Glomerular visceral epithelial cell (primary cell): ENCODE results near the gene PRR23B.
"Not testable (repeated sequence)": the region's sequence is repeated elsewhere in the genome, so short reads cannot be mapped to it uniquely, and the experiment has no call there.

Experiments used
- DNase-seq: peaks from one replicate; pipeline ENCODE4 v3.0.0-alpha.2; 2016; ENCODE audit errors: extremely low spot score

PRR23B gene

DNA sequence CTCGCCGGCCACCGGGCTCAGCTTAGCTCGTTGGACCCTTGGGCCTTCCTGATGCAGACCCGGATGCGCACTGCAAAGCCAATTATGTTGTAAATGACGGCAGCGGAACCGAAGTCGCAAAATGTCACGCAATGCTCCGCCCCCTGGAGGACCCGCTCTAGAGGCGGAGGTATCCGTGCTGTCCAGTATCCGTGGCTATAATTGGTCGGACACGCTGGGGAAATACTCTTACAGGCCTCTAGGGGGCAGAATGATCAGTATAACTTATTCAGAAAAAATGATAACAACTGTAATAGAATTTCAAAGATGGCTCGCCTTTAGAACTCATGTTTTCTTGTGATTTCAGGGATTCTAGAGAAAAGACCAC is at the start of gene PRR23B:
Gene PRR23B, minus strand, starts transcription at position 59 of the 367 bp plus-strand sequence. CDS start 265 bp downstream, outside the sequence.
- no peak for DNase-seq

DNA sequence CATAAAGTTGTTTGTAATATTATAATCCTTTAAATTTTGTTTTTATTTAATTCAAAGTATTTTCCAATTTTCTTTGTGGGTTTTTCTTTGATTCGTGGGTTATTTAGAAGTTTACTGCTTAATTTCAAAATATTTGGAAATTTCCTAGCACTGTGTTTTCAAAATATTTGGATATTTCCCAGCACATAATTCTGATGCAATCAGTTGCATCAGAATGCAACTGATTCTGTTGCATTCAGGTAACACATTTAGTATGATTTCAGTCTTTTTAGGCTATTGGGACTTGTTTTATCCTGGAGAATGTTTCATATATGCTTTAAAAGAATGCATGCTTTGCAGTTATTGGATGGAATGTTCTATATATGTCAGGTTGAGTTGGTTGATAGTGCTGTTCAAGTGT is 42.2 kb upstream of the PRR23B start:
- DNase-seq = no peak

DNA sequence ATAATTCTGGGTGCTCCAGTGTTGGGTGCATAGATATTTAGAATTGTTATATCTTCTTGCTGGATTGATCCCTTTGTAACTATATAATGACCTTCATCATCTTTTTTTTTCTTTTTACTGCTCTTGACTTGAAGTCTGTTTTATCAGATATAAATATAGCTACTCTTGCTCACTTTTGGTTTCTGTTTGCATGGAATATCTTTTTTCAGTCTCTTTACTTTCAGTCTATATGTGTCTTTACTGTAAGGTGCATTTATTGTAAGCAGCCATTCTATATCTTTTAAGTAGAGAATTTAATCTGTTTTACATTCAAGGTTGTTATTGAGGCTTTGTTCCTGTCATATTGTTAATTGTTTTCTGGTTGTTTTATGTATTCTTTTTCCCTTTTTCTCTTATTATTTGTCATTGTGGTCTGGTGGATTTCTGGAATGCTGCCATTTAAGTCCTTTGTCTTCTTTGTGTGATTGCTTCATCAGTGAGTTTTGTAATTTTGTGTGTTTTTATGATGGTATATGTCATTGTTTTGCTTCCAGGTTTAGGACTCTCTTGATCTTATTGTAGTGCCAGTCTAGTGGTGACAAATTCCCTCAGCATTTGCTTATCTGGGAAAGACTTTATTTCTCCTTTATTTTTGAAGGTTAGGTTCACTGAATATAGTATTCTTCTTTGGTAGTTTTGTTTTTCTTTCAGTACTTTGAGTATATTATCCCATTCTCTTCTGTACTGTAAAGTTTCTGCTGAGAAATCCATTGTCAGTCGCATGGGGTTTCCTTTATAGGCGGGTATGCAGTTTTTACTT is 32.3 kb upstream of the PRR23B start:
- no peak for DNase-seq

DNA sequence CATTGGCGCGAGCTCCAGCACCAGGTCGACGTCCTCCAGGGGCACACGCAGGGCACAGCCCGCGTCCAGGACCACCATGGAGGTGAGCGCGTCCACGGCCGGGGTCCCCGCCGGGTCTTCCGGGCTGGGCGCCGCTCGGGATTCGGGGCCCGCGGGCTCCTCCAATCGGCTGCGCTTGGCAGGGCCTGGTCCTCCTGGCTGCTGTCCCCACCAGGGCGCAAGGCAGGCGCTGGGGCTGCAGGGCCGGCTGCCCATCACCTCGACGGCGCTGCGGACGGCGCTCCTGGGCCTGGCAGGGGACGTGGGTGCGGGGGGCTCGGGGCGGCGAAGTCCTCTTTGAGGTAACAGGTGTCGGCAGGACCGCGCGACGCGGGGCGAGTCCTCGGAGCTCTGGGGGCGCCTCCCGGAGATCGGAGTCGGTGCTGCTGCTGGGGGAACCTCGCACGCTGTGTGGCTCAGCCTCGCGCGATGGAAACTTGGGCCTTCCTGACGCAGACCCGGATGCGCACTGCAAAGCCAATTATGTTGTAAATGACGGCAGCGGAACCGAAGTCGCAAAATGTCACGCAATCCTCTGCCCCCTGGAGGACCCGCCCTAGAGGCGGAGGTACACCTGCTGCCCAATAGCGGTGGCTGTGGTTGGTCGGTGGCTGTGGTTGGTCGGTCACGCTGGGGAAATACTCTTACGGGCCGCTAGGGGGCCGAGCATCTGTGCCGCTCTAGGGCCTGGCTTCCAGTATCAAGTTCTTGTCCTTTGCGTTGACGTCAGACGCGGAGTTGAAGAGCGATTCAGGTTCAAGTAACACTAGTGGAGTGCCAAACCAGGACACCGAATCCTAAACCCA is 23.9 kb upstream of the PRR23B start, which contains the start of gene PRR23C:
Gene PRR23C, minus strand, starts transcription at position 527 of the 845 bp plus-strand sequence. Its CDS starts 272 bp downstream, at position 255.
- no peak for DNase-seq

DNA sequence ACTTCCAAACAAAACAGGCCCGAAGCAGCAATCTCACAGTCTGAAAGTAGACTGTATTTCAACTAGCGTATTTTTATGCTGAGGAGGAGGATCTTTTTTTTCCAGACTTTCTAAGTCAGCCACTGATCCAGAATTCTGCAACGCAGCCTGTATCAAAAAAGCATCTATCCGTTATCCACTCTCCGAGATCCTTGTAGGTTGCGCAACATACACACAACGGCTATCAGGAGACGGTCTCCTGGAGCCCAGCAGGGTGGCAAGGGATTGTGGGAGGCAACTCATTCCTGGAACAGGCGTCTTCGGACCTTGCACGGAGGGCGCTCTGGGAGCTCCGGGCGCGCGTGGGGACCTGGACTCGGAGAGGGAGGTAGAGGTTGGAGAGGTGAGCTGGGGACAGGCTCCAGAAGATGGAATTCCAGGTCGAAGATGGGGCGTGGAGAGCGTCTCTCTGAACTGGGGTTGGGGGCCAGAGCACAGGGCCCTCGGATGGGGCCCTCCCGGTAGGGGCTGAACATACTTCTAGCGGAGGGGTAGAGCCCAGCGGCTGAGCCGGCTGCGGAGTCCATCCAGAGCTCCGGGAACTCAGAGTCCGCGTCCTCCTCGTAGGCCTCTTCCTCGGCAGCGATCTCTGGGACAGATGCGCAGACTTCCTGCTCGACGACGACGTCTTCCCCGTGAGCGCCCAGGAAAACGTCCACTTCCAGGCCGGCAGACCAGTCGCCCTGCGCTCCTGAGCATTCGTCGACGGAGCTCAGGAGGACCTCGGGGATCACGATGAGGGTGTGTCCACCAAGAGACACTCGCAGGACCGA is 23.0 kb upstream of the PRR23B start:
- DNase-seq = no peak

DNA sequence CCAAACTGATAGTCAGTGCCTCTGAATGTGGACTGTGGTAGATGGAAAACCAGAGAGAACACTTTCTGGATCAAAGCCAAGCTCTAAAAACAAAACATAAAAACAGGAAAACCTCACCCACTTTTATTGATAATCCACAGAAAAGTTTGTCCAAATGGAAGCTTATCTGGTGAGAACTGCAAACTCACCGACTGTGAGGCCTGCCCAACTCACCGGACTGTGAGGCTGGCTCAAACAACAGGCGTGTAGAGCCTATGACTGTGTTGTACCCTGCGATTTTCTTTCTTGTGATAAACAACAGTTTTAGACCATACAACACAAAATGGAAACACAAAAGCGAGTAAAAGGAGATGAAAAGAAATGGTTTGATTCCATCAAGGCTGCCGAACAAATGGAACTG is 16.8 kb upstream of the PRR23B start:
- no peak for DNase-seq

DNA sequence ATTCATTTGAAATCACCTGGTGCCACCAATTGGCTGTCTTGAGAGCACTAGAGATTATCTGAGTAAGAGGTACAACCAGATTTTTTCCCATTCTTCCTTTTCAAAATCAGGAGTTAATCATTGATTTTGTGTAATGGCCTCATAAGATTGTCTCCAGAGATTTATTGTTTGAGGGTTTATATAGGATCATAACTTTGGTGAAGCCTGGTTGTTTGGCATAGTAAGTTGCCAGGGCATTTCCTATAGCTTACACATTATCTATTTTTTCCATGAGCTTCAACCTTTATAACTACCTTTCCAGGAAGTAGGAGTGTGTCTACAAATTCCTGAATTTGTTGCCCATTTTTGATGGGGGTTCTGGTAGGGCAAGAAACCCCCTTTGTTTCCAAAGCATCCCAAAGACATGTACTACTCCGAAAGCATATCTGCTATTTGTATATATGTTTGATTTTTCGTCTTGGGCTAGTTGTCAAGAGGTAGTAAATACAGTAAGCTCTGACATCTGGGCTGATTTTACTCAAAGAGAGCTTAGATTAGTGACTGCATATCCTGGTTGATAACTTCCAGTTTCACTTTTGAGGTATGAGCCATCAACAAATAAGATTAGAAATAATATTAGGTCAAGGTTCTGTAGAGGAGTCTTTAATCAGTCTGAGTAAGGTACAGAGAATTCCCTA is 11.7 kb upstream of the PRR23B start:
- DNase-seq = no peak

DNA sequence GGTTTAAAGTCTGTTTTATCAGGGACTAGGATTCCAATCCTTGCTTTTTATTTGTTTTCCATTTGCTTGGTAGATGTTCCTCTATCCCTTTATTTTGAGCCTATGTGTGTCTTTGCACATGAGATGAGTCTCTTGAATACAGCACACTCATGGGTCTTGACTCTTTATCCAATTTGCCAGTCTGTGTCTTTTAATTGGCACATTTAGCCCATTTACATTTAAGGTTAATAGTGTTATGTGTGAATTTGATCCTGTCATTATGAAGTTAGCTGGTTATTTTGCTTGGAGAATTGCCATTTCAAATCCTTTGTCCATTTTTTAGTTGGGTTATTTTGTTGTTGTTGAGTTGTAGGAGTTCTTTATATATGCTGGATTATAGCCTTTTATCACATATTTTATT is 9.8 kb upstream of the PRR23B start:
- not testable (repeated sequence) for DNase-seq

DNA sequence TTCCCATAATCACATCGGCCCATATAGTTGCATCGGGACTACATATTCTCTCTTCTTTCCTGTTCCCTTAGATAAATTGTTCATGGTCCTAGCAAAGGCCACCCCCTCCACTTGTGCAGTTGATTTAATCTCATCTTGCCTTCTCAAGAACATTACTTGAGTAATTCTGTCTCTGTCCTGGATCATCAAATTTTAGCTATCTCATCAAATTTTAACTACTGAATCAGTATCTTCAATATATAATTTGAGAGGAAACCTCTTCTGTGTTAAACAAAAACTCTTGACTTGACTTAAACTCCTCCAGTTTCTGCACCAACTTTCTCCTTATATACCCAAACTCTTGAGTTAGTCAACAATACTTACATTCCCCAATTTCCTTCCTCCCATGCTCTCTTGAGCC is 4.2 kb upstream of the PRR23B start:
- no peak for DNase-seq

DNA sequence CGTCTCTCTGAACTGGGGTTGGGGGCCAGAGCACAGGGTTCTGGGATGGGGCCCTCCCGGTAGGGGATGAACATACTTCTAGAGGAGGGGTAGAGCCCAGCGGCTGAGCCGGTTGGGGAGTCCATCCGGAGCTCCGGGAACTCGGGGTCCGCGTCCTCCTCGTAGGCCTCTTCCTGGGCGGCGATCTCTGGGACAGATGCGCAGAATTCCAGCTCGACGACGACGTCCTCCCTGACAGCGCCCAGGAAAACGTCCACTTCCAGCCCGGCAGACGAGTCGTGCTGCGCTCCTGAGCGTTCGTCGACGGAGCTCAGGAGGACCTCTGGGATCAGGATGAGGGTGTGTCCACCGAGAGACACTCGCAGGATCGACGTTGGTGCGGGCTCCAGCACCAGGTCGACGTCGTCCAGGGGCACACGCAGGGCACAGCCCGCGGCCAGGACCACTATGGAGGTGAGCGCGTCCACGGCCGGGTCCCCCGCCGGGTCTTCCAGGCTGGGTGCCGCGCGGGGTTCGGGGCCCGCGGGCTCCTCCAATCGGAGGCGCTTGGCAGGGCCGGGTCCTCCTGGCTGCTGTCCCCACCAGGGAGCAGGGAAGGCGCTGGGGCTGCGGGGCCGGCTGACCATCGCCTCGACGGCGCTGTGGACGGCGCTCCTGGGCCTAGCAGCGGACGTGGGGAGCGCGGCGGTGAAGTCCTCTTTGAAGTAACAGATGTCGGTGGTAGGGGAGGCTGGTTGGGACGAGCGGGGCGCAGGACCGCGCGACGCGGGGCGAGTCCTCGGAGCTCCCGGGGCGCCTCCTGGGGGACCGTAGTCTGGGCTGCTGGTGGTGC is 474 bp downstream of the PRR23B start:
- DNase-seq = no peak

DNA sequence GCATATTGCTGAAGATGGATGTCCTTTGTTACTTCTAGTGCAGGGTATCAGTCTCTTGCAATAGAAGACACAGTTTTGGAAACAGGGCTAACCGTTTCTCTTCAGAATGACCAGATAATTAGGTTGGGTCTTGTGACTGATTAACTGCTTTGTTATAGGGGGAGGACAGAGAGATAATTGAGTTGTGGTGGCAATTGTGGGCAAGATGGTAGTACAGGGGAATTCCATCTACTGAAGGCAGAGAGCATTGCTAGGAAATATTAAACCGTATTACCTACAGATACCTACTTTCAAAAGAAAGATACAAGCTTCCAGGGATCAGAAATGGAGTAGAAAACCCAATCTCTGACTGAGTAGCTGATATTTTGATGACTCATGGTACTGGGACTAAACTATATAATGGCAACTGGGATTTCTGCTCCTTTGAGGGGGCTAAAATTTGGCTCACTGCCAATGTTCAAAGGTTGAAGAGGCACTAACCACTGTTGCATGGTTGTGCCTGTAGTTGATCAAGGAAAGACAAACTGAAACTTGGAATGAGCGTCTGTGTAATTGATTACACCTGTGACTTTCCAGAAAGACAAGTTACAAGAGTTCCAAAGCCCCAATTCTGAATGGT is 4.2 kb downstream of the PRR23B start:
- peak; percentile 1 for DNase-seq

DNA sequence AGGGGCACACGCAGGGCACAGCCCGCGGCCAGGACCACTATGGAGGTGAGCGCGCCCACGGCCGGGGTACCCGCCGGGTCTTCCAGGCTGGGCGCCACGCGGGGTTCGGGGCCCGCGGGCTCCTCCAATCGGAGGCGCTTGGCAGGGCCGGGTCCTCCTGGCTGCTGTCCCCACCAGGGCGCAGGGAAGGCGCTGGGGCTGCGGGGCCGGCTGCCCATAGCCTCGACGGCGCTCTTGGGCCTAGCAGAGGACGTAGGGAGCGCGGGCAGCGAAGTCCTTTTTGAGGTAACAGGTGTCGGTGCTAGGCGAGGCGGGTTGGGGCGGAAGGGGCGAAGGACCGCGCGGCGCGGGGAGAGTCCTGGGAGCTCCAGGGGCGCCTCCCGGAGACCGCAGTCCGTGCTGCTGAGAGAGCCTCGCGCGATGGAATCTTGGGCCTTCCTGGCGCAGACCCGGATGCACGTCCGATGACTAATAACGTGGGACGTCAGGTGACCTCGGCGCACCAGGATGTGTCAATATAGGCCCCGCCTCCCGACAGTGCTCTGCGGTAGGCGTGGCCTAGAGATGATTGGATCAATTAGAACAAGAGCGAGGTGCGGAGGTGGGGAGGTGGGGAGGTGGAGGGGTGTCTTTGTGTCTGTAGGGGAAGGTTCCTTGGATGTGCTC is 14.5 kb downstream of the PRR23B start, which contains the start of gene PRR23A:
Gene PRR23A, minus strand, starts transcription at position 218 of the 666 bp plus-strand sequence. Its CDS starts 0 bp downstream, at position 218.
- DNase-seq = no peak

DNA sequence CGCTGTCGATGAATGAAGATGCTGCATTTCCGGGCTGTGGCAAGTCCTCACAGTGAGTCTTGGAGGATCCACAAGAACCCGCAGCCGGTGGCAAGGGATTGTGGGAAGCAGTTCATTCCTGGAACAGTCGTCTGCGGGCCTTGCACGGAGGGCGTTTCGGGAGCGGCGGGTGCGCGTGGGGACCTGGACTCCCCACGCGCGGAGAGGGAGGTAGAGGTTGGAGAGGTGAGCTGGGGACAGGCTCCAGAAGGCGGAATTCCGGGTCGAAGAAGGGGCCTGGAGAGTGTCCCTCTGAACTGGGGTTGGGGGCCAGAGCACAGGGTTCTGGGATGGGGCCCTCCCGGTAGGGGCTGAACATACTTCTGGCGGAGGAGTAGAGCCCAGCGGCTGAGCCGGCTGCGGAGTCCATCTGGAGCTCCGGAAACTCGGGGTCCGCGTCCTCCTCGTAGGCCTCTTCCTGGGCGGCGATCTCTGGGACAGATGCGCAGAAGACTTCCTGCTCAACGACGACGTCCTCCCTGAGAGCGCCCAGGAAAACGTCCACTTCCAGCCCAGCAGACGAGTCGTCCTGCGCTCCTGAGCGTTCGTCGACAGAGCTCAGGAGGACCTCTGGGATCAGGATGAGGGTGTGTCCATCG is 15.3 kb downstream of the PRR23B start:
- no peak for DNase-seq

DNA sequence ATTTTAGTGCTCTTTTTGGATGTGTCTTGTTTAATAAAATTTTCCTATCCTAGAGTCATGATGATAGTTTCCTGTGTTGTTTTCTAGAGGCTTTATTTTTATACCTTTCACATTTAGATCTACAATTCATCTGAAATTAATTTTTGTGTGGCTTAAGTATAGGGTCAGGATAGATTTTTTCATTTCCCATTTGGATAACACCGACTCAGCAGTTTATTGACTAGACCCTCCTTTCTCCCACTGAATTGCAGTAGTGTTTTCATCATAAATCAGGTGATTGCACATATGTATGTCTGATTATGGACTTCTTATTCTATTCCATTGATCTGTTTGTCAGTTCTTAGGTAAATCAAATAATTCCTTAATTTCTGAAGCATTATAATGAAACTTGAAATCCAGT is 25.0 kb downstream of the PRR23B start:
- DNase-seq = no peak

DNA sequence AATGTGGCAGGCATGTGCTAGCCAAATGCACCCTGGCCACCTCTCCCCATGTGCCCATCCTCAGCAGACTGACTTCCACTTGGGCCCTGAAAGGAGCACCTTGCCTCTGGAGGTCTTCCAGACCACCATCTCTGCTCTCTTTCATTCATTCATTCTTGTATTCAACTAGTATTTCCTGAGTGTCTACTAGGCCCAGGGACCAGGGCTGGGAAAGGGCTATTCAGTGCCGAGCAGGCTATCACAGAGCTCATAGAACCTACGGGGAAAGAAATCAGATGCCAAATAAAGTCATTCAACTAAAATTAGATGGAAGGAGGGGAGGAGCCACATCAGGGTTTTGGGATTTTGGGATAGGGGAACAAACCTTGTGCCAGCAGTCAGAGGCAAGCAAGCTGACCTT is 33.5 kb downstream of the PRR23B start:
- DNase-seq = no peak

DNA sequence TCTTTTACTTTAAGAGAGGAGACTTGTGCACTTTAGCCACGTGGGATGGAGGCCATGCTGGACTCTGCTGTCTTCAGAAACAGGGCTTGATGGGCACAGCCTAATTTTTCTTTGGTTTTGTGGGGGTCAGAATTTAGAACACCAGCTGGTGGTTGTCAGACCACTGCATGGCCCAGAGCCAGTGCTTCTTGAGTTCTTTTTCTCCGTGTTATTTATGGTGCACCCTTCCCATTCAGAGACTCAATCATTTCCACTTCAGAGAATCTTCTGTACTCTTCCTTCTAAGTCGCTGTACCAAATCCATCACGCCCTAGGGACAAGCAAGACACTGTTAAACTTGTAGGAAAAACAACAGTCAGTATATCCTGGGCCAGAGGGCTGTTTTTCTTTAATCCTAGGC is 34.8 kb downstream of the PRR23B start:
- no peak for DNase-seq

DNA sequence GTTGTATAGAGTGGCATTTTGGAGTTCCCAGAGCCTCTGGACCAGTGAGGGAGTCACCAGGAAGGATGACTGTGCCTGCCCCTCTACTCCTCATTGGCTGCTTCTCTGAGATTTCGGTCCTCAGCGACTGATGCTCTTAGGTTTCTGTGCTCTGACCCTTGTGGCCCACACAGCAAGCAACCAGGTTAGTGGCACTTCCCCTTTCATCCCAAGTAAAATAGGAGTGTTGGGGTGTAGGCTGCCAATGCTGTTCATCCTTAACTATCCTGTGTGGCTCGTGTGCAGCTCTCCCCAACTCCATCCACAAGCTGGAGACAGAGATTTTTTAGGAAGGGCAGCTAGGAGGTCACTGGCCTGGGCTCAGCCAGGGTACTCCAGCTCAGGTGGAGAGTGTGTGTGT is 35.9 kb downstream of the PRR23B start:
- no peak for DNase-seq

DNA sequence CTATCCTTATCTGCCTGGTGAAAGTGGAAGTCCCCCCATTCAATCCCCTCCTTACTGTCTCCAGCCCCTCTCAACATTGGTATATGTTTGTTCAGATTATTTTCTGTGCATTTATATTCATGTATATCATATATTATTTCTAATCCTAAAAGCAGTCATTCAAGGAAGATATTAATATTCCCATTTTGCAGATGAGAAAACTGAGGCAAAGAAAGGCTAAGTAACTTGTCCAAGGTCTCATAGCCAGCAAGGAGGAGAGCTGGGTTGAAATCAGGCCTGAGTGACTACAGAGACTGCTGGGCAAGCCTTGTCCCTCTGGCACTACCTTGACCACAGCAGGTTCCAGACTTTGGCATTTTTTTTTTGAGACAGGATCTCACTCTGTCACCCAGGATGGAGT is 44.7 kb downstream of the PRR23B start:
- no peak for DNase-seq

DNA sequence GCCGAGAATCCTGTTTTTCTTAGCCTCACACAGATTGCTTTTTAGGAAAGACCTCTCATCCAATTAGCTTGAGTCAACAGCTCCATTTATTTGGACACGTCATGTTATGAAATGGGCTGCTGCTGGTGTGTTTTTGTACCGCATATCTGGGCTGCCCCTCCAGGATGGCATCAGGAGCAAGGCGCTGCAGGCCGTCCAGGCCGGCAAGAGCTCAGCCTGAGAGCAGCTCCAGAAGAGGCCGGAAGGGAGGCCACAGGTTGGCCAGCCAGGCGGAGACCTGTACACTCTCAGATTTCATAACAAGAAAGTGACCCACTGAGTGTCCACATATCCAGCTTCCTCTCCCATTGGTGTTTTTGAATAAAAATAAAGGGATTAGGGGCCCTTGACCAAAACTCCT is 45.4 kb downstream of the PRR23B start:
- DNase-seq = no peak
